Keratinocyte (primary cell): Measurements from ENCODE around the gene ZC2HC1B. TPM values are rescaled to one million over a fixed set of nuclear protein-coding genes. Genes with fewer than 3 reads are reported as not detected.

ENCODE experiments used
- DNase-seq: peaks from one replicate; pipeline ENCODE4 v3.0.0-alpha.2; 2011; ENCODE audit warnings: low read depth, missing footprints, low spot score
- FAIRE-seq: peaks from 2 replicates; lab custom pipeline; 2011; peaks lifted over from hg19 to GRCh38; lab: Jason Lieb, UNC
- H2AFZ ChIP-seq: 2 replicates; pipeline ENCODE4 v1.6.0; 2012; ENCODE audit warnings: low read length, control low read depth, inconsistent platforms; ENCODE audit not compliant: control insufficient read depth
- H3K27ac ChIP-seq: 2 replicates; pipeline ENCODE4 v1.5.1; 2011; ENCODE audit warnings: low read length; ENCODE audit not compliant: control insufficient read depth, insufficient read depth
- H3K27me3 ChIP-seq: 3 replicates; pipeline ENCODE4 v1.6.0; 2011; ENCODE audit warnings: low read length; ENCODE audit not compliant: control insufficient read depth, insufficient read depth; ENCODE audit errors: extremely low read depth
- H3K36me3 ChIP-seq, 2 experiments: 2 replicates in 1 of 2; 3 replicates in 1 of 2; pipeline ENCODE4 v1.5.1; 2011; ENCODE audit warnings: low read length in 2 of 2, mild to moderate bottlenecking in 1 of 2; ENCODE audit not compliant: control insufficient read depth in 2 of 2, insufficient read depth in 2 of 2; ENCODE audit errors: extremely low read depth in 1 of 2
- H3K4me1 ChIP-seq: 3 replicates; pipeline ENCODE4 v1.5.1; 2011; ENCODE audit warnings: low read length; ENCODE audit not compliant: control insufficient read depth, insufficient read depth; ENCODE audit errors: extremely low read depth
- H3K4me2 ChIP-seq: 3 replicates; pipeline ENCODE4 v1.6.0; 2011; ENCODE audit warnings: low read depth, low read length; ENCODE audit not compliant: control insufficient read depth, insufficient read depth; ENCODE audit errors: extremely low read depth
- H3K4me3 ChIP-seq, 3 experiments: fragments of 200-600 bp in 1 of 3; sonication (generic) in 1 of 3; 2 replicates in 2 of 3; 3 replicates in 1 of 3; pipeline ENCODE4 v1.5.1; 2011 to 2016; ENCODE audit warnings: low read length in 3 of 3, mild to moderate bottlenecking in 3 of 3, control low read depth in 2 of 3, inconsistent platforms in 1 of 3, low read depth in 1 of 3, mixed read lengths in 1 of 3, mixed run types in 1 of 3, moderate library complexity in 1 of 3; ENCODE audit not compliant: control insufficient read depth in 2 of 3, insufficient read depth in 2 of 3; ENCODE audit errors: extremely low read depth in 1 of 3
- H3K79me2 ChIP-seq: 2 replicates; pipeline ENCODE4 v1.6.0; 2012; ENCODE audit warnings: low read length; ENCODE audit not compliant: control insufficient read depth, insufficient read depth
- H3K9ac ChIP-seq: 3 replicates; pipeline ENCODE4 v1.6.0; 2011; ENCODE audit warnings: low read length; ENCODE audit not compliant: control insufficient read depth, insufficient read depth; ENCODE audit errors: extremely low read depth
- H3K9me1 ChIP-seq: 3 replicates; pipeline ENCODE4 v1.6.0; 2011; ENCODE audit warnings: low read length; ENCODE audit not compliant: control insufficient read depth, insufficient read depth; ENCODE audit errors: extremely low read depth
- H3K9me3 ChIP-seq: 2 replicates; pipeline ENCODE4 v1.5.1; 2012; ENCODE audit warnings: low read depth, low read length; ENCODE audit not compliant: control insufficient read depth
- H4K20me1 ChIP-seq: 3 replicates; pipeline ENCODE4 v1.6.0; 2011; ENCODE audit warnings: low read length; ENCODE audit not compliant: control insufficient read depth, insufficient read depth; ENCODE audit errors: extremely low read depth
- CTCF ChIP-seq, 3 experiments: IDR thresholded peaks in 1 of 3; conservative IDR thresholded peaks in 1 of 3; optimal IDR thresholded peaks in 1 of 3; 2 replicates in 2 of 3; 3 replicates in 1 of 3; pipeline versions ENCODE3 to v1.5.1; 2011; ENCODE audit warnings: low read length in 3 of 3, mild to moderate bottlenecking in 3 of 3, moderate library complexity in 2 of 3, control low read depth in 1 of 3, inconsistent platforms in 1 of 3; ENCODE audit not compliant: insufficient read depth in 2 of 3; ENCODE audit errors: extremely low read depth in 1 of 3
- EZH2 ChIP-seq: IDR thresholded peaks from one replicate; pipeline ENCODE4 v1.6.1; 2012; ENCODE audit warnings: inconsistent platforms, mild to moderate bottlenecking, low read length, moderate library complexity
- dilution Hi-C: fragments of 300-500 bp; cut with MboI; formaldehyde crosslinking; loops from one replicate; pipeline ENCODE4 v1.7.0; 2020; ENCODE audit warnings: low sequenced_read_pairs; ENCODE audit not compliant: extremely low pct_ligation_motif_present
- polyA plus RNA-seq, 5 experiments: library from polyadenylated mRNA; depleted of rRNA in 3 of 5; stranded (reverse) in 3 of 5; stranded (forward) in 1 of 5; unstranded in 1 of 5; fragments of >200 nt; gene quantifications; 1 replicate in 1 of 5; 2 replicates in 3 of 5; 3 replicates in 1 of 5; pipeline versions ENCODE4 v1.2.1 to v1.2.3, GENCODE V29; 2011 to 2012; ENCODE audit warnings: missing spikeins in 2 of 5, low read depth in 1 of 5, low replicate concordance in 1 of 5

The ZC2HC1B gene
- polyA plus RNA-seq, 1 donor (not counting 4 experiments of a cell fraction or from before 2014, with no cell fraction given): not detected

- TF ChIP-seq EZH2 (no peak), CTCF (optimal IDR thresholded peaks at IDR 0.05 in 1 of 3, IDR thresholded peaks at IDR 0.05 in 1 of 3, conservative IDR thresholded peaks at IDR 0.05 in 1 of 3; ENCODE audit: extremely low read depth in 1 of 3, insufficient read depth in 2 of 3, low read length in 3 of 3) (no peak)
- Histone ChIP-seq H3K36me3 (no peaks in the 10 kb centered on the region), H3K27me3 (no peaks in the 10 kb centered on the region), H4K20me1 (no peaks in the 10 kb centered on the region), H3K79me2 (no peaks in the 10 kb centered on the region), H3K4me1 (no peaks in the 10 kb centered on the region), H3K27ac (no peak overlapping the region), H2AFZ (no peak overlapping the region), H3K4me3 (no peak overlapping the region), H3K9ac (no peak overlapping the region), H3K4me2 (no peak overlapping the region), H3K9me3 (no peaks in the 10 kb centered on the region), H3K9me1 (no peaks in the 10 kb centered on the region)
- dilution Hi-C loops: no loop called here
- DNase-seq: no peak
- FAIRE-seq: no peak
Observed at GRCh38 chr6:143902827-143903226, 38.6 kb downstream of the ZC2HC1B start.

- dilution Hi-C loops: no loop called here
- H3K9me1 ChIP-seq: no peaks in the 10 kb centered on the region
- H3K9me3 ChIP-seq: no peaks in the 10 kb centered on the region
- no peak overlapping the region for H3K4me3 ChIP-seq
- TF ChIP-seq EZH2 (no peak), CTCF (optimal IDR thresholded peaks at IDR 0.05 in 1 of 3, IDR thresholded peaks at IDR 0.05 in 1 of 3, conservative IDR thresholded peaks at IDR 0.05 in 1 of 3; ENCODE audit: extremely low read depth in 1 of 3, insufficient read depth in 2 of 3, low read length in 3 of 3) (no peak)
- no peaks in the 10 kb centered on the region for H3K27me3 ChIP-seq
- no peak overlapping the region for H2AFZ ChIP-seq
- H3K9ac ChIP-seq: no peak overlapping the region
- H3K4me1 ChIP-seq: no peaks in the 10 kb centered on the region
- no peak overlapping the region for H3K4me2 ChIP-seq
- H4K20me1 ChIP-seq: no peaks in the 10 kb centered on the region
- no peaks in the 10 kb centered on the region for H3K79me2 ChIP-seq
- DNase-seq: no peak
- FAIRE-seq: no peak
- no peaks in the 10 kb centered on the region for H3K36me3 ChIP-seq
- no peak overlapping the region for H3K27ac ChIP-seq
Observed at GRCh38 chr6:143911028-143911427, 46.8 kb downstream of the ZC2HC1B start.
